ENCODE results near the gene RELB. TPM values are rescaled to one million over a fixed set of nuclear protein-coding genes. Genes with fewer than 3 reads are reported as not detected.

RELB gene
- total and polyA plus RNA-seq, 2 of the 4 experiments (the other 2 are of a cell fraction), result 5.0 to 17.2 TPM

DNA sequence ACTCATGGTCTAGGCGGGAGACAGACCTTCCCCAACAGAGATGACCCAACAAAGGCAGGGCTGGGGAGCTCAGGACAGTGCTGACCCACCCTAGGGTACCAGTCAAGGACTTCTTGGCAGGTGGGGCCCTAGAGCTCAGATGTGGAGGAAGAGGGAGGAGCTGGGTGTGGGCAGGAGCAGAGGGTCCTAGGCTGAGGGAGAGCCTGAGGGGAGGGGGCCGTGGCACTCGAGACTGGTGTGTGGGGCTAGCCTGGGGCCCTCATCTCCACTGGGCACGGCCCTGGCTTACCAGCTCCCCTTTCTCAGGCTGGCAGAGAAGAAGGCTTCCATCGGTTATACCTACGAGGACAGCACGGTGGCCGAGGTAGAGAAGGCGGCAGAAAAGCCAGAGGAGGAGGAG lies 56.2 kb downstream of the RELB start:
- CTCF ChIA-PET, result no interaction called here

More for the DNA sequence above, 56.2 kb downstream of the RELB start:
- Histone ChIP-seq H3K27me3 (ENCODE audit: control insufficient read depth, insufficient read depth, low read length) (no peaks in the 10 kb centered on the region), H2BK20ac (ENCODE audit: low read depth, low read length) (no peak overlapping the region), H4K8ac (ENCODE audit: low read depth in 2 of 2, low read length in 2 of 2) (no peak overlapping the region), H3K9me1 (ENCODE audit: insufficient read depth, low read length) (peaks cover 2% of the 10 kb centered on the region; the same call in 1 of the 2 replicates), H3K9ac (ENCODE audit: low read depth, low read length) (no peak overlapping the region), H2BK15ac (ENCODE audit: low read depth, low read length) (no peak overlapping the region), H3K36me3 (ENCODE audit: control insufficient read depth, insufficient read depth, low read length) (peaks cover 82% of the 10 kb centered on the region), H2BK120ac (ENCODE audit: low read depth, low read length) (no peak overlapping the region), H3K23ac (ENCODE audit: low read depth, low read length) (no peak overlapping the region), H2AFZ (replicated peaks; ENCODE audit: low read length, poor library complexity) (no peak overlapping the region), H3K79me1 (ENCODE audit: low read depth in 1 of 2, low read length in 2 of 2) (peaks cover 16 to 41% of the 10 kb centered on the region in 2 experiments), H3K4me1 (ENCODE audit: control insufficient read depth, insufficient read depth, low read length) (no peaks in the 10 kb centered on the region), H2BK5ac (ENCODE audit: low read depth, low read length, poor library complexity, severe bottlenecking) (no peak overlapping the region), H4K20me1 (ENCODE audit: insufficient read depth, low read length) (peaks cover 38% of the 10 kb centered on the region), H4K5ac (ENCODE audit: low read depth, low read length) (no peak overlapping the region), H3K18ac (ENCODE audit: low read depth, low read length) (no peak overlapping the region), H3K9me3 (ENCODE audit: control insufficient read depth, insufficient read depth, low read length) (no peaks in the 10 kb centered on the region), H3K4me3 (ENCODE audit: insufficient read depth, low read depth, low read length) (no peak overlapping the region), H4K91ac (ENCODE audit: insufficient read depth, low read depth, low read length) (no peak overlapping the region), H3K4ac (ENCODE audit: low read depth, low read length) (no peak overlapping the region), H2AK5ac (ENCODE audit: low read depth, low read length) (no peak overlapping the region), H2AK9ac (replicated peaks; ENCODE audit: low read depth, low read length, poor library complexity) (no peak overlapping the region), H3K27ac (ENCODE audit: insufficient read depth, low read length) (no peak overlapping the region), H3K14ac (replicated peaks; ENCODE audit: low read depth, low read length) (no peak overlapping the region), H3K56ac (ENCODE audit: extremely low read depth, insufficient read depth, low read length) (no peak overlapping the region), H3K4me2 (ENCODE audit: low read depth, low read length) (no peak overlapping the region)
- WGBS, 2 experiments (ENCODE audit: extremely low coverage in 2 of 2, insufficient read length in 1 of 2), result 98% methylated on average over 5 of the region's 9 CpGs; no CpG with 5 or more reads in 1 of the 2 experiments
- in situ Hi-C loops (cut with MboI; ENCODE audit: low sequenced_read_pairs) (no loop called here), intact Hi-C loops (cut with micrococcal nuclease) (no loop called here), dilution Hi-C loops (cut with HindIII; ENCODE audit: low sequenced_read_pairs, unreplicated experiment) (no loop called here)
- no peak for ATAC-seq (ENCODE audit: low read depth)
- TF ChIP-seq CHD1 (IDR thresholded peaks at IDR 0.05; ENCODE audit: low read depth, low read length) (no peak), RFX5 (IDR thresholded peaks at IDR 0.05; ENCODE audit: low read depth, low read length) (no peak), POLR2A (IDR thresholded peaks at IDR 0.05; ENCODE audit: low read depth, low read length) (no peak)
- POLR2A ChIA-PET (ENCODE audit: unreplicated experiment), result no interaction called here
- no peak for DNase-seq
- BruUV-seq (replicated peaks), result no TSS peak

Measured in IMR-90 (cell line).